GM21381 (cell line): ENCODE measurements around the gene PROB1.

Experiments used
- ATAC-seq: cut with Tn5 transposase; IDR thresholded peaks from one replicate; pipeline ENCODE4 v1.9.1; 2021; ENCODE audit warnings: mild to moderate bottlenecking, moderate library complexity; ENCODE audit not compliant: unreplicated experiment

PROB1 gene

DNA sequence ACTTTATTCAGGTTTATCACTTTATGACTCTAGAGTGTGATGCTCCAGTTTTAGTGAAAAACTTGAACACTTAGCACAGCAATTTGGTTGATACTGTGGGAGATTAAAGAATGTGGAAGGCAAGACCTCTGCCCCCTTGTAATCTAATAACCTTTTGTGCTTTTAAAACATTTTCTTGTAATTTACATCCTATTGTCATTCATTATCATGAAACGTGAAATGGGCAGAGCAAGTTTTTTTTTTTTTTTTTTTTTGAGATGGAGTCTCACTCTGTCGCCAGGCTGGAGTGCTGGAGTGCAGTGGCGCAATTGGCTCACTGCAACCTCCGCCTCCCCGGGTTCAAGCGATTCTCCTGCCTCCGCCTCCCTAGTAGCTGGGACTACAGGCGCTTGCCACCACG is 51.4 kb downstream of the PROB1 start:
- no peak for ATAC-seq

DNA sequence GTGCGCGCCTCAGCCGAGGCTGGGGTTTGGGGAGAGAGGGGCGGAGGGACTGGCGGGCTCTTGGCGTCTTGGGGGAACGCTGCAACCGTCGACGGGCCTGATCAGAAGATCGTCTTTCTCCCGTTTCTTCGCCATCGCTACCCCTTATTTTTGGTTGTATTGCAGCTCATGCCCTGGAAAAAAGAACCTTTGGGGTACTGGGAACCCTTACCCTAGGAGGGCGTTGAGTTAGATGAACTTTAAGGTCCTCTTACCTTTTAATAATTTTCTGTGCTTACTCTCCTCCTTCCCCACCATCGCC is 52.5 kb downstream of the PROB1 start:
- peak; percentile 48 for ATAC-seq

DNA sequence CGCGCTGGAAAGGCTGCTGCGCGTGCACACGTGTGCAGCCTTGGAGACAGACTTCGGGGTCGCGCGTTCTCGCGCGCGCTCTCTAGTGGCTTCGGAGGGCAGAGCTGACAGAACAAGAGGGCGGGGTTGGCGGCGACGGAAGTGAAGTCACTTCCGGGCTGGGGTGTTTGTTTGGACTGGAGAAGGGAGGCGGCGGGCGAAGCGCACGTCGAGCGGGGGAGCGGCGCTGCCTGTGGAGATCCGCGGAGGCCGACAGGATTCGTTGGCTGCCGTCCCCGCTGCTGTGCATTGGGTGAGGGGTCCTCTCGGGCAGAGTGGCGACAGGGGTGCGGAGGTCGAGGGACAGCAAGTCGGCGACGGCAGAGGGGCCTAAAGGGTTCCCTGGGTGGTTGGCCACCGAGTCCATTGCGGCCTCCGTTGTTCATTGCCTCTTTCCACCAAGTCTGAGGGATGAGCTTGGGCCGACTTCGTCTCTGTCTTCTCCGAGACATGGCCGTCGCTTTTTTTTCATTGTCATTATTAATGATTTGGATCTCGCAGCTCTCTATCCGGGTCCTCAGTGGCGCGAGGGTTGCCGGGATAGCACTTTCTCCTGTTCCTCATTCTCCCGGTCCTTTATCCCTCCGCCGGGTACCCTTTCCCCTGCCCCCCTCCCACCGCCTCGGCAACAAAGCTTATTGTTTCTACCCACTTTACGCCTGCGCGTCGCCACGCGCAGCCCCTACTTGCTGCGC is 53.0 kb downstream of the PROB1 start, which contains the start of gene PAIP2:
PAIP2 (plus strand) TSS at position 166 of the 734 bp plus-strand sequence. CDS start 21,931 bp downstream, outside the sequence.
- ATAC-seq, result peak; percentile 94

DNA sequence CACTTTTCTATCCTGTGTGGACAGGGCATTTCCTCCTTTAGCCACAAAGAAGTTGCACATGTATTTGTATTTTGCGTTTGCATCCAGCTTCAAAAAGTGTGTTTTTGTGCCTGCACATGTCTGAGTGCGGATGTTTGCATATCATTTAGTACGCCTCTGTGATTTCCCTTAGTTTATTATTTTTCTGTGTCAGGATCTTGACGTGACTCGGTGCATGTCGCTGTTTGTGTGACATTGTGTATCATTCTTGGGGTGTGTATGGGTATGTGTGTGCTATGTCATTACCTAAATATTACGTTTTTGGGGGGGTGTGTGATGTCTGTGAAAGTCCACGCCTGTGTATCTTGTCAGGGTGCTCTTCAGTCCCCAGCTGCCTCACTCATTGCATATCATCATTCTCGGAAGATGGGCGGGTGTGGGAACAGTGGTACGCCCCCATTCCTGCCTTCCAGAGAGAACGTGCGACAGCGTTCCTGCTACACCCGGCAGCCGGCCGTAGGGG is 53.7 kb downstream of the PROB1 start:
- ATAC-seq, result no peak
